HG03565 (cell line): ENCODE results near the gene ZNF483.
"Not testable (repeated sequence)": the region's sequence is repeated elsewhere in the genome, so short reads cannot be mapped to it uniquely, and the experiment has no call there.

ENCODE experiments used
- ATAC-seq: cut with Tn5 transposase; IDR thresholded peaks from one replicate; pipeline ENCODE4 v1.9.1; 2021; ENCODE audit warnings: mild to moderate bottlenecking, moderate library complexity; ENCODE audit not compliant: unreplicated experiment

The ZNF483 gene

GRCh38 chr9:111542497-111543254, 17.7 kb downstream of the ZNF483 start:
- ATAC-seq: no peak

- no peak for ATAC-seq
These were observed 23.6 kb downstream of the ZNF483 start for GRCh38 chr9:111548623-111549022.

GRCh38 chr9:111555425-111555824, 30.4 kb downstream of the ZNF483 start:
- not testable (repeated sequence) for ATAC-seq

GRCh38 chr9:111559000-111559610, 34.1 kb downstream of the ZNF483 start:
- no peak for ATAC-seq

- ATAC-seq: no peak
These were observed 36.3 kb downstream of the ZNF483 start for GRCh38 chr9:111561165-111561719.

- ATAC-seq: no peak
These were observed 41.3 kb downstream of the ZNF483 start for GRCh38 chr9:111566234-111566633.

GRCh38 chr9:111568127-111568526, 43.1 kb downstream of the ZNF483 start:
- ATAC-seq: not testable (repeated sequence)

- no peak for ATAC-seq
These were observed 48.1 kb downstream of the ZNF483 start for GRCh38 chr9:111572950-111573604.

GRCh38 chr9:111582888-111583287, 57.9 kb downstream of the ZNF483 start:
- ATAC-seq: no peak

- ATAC-seq: no peak
These were observed 61.4 kb downstream of the ZNF483 start for GRCh38 chr9:111586378-111586777.

- ATAC-seq: no peak
These were observed 63.9 kb downstream of the ZNF483 start for GRCh38 chr9:111588846-111589245.

- peak; percentile 40 for ATAC-seq
These were observed 73.1 kb downstream of the ZNF483 start for GRCh38 chr9:111597852-111598732.

- ATAC-seq: no peak
These were observed 73.7 kb downstream of the ZNF483 start for GRCh38 chr9:111598733-111599091.

GRCh38 chr9:111599092-111599954, 74.3 kb downstream of the ZNF483 start, which contains the start of gene PTGR1:
Gene PTGR1, minus strand, starts transcription at chr9:111599647. Its CDS starts 2,225 bp downstream, at chr9:111597422.
- ATAC-seq: no peak

- no peak for ATAC-seq
These were observed 75.0 kb downstream of the ZNF483 start for GRCh38 chr9:111599955-111600343.

GRCh38 chr9:111601237-111602018, 76.4 kb downstream of the ZNF483 start:
- no peak for ATAC-seq

GRCh38 chr9:111603041-111603440, 78.1 kb downstream of the ZNF483 start:
- ATAC-seq: no peak

- ATAC-seq: no peak
These were observed 79.2 kb downstream of the ZNF483 start for GRCh38 chr9:111604054-111604615.
